Stimulated activated CD8-positive, alpha-beta memory T cell treated with anti-CD3 and anti-CD28 coated beads, Interleukin-2, amount 100 ng/mL, for 48 hours (primary cell): ENCODE data around the gene CXXC5.
"Not testable (repeated sequence)": the region's sequence is repeated elsewhere in the genome, so short reads cannot be mapped to it uniquely, and the experiment has no call there.

ENCODE experiments used
- DNase-seq, 2 donors: peaks; one replicate each; pipeline ENCODE4 v3.0.0-alpha.2; 2020; ENCODE audit warnings: low read depth in 2 of 2

CXXC5 gene

GRCh38 chr5:139710319-139711066 is 62.3 kb downstream of the CXXC5 start:
- DNase-seq: peak; percentile 24 to 30

- peak; percentile 39 to 50 for DNase-seq
These were observed 63.1 kb downstream of the CXXC5 start for GRCh38 chr5:139711067-139711905.

- no peak for DNase-seq
These were observed 63.7 kb downstream of the CXXC5 start for GRCh38 chr5:139711906-139712224.

GRCh38 chr5:139712412-139712811 is 64.3 kb downstream of the CXXC5 start:
- DNase-seq: no peak

- DNase-seq: not testable (repeated sequence)
These were observed 65.7 kb downstream of the CXXC5 start for GRCh38 chr5:139713898-139714297.

- DNase-seq: no peak
These were observed 69.1 kb downstream of the CXXC5 start for GRCh38 chr5:139717221-139717620.

- not testable (repeated sequence) for DNase-seq
These were observed 70.3 kb downstream of the CXXC5 start for GRCh38 chr5:139718403-139718802.

- DNase-seq: not testable (repeated sequence)
These were observed 71.8 kb downstream of the CXXC5 start for GRCh38 chr5:139719970-139720369.

- no peak for DNase-seq
These were observed 75.9 kb downstream of the CXXC5 start for GRCh38 chr5:139723986-139724587.

- no peak for DNase-seq
These were observed 77.1 kb downstream of the CXXC5 start for GRCh38 chr5:139725073-139725830.

GRCh38 chr5:139726248-139726647 is 78.1 kb downstream of the CXXC5 start:
- no peak for DNase-seq

GRCh38 chr5:139727615-139728014 is 79.5 kb downstream of the CXXC5 start:
- DNase-seq: not testable (repeated sequence)

- DNase-seq: no peak
These were observed 83.1 kb downstream of the CXXC5 start for GRCh38 chr5:139731281-139731680.

- no peak for DNase-seq
These were observed 83.9 kb downstream of the CXXC5 start for GRCh38 chr5:139732019-139732418.

- no peak for DNase-seq
These were observed 85.0 kb downstream of the CXXC5 start for GRCh38 chr5:139733010-139733688.
